Endothelial cell of umbilical vein (primary cell): ENCODE results near the gene LGALS12.

ENCODE experiments used
- MYC ChIP-seq: IDR thresholded peaks from one replicate; pipeline ENCODE4 v1.6.1; 2011; ENCODE audit warnings: mild to moderate bottlenecking, low read depth, low read length
- POLR2A ChIP-seq: IDR thresholded peaks from 2 replicates; pipeline ENCODE4 v1.6.1; 2012; ENCODE audit warnings: low read depth, mild to moderate bottlenecking, control low read depth, low read length
- TF ChIP-seq, protein P1 (sequence below), 2 donors: IDR thresholded peaks; 1 replicate in 1 of 2; 2 replicates in 1 of 2; pipeline ENCODE4 v1.5.1; 2011; ENCODE audit warnings: low read length in 2 of 2, mild to moderate bottlenecking in 2 of 2, moderate library complexity in 2 of 2, control low read depth in 1 of 2, inconsistent platforms in 1 of 2, low read depth in 1 of 2; ENCODE audit not compliant: insufficient read depth in 1 of 2; ENCODE audit errors: extremely low read depth in 1 of 2
- TF ChIP-seq, protein P2 (sequence below): IDR thresholded peaks from 2 replicates; pipeline ENCODE4 v1.6.1; 2011; ENCODE audit not compliant: insufficient read depth, insufficient read length

DNA sequence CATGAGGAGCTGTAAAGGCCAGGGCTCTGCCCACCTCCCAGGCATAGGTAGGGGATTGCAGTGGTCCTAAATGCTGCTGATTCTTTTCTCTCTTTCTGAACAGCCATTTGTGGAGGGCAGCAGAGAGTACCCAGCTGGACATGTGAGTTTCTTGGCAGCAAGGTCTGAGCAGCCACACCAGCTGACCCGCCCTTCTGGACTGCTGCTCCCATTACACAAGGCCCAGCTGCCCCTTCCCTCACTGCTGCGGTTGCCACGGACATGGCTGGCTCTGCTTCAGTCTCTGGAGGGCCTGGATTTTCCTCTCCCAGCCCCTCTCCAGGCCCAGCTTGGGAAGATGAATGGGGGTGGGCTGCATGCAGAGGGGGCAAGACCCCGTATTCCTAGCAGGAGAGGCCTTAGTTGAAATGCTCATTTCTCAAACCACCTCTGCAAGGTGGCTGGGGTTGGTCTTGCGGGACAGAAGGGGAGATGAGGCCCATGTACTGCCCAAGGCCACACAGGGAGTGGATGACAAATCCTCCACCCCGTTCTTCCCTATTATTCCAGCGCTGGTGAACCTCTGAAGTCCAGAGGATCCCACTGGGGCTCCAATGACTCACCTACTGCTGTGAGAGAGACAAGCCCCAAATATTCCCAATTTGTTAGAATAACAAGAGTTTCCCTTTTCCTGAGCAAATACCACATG, 4.6 kb downstream of the LGALS12 start:
- TF ChIP-seq POLR2A (no peak), MYC (no peak)
- TF ChIP-seq, protein P1, sequence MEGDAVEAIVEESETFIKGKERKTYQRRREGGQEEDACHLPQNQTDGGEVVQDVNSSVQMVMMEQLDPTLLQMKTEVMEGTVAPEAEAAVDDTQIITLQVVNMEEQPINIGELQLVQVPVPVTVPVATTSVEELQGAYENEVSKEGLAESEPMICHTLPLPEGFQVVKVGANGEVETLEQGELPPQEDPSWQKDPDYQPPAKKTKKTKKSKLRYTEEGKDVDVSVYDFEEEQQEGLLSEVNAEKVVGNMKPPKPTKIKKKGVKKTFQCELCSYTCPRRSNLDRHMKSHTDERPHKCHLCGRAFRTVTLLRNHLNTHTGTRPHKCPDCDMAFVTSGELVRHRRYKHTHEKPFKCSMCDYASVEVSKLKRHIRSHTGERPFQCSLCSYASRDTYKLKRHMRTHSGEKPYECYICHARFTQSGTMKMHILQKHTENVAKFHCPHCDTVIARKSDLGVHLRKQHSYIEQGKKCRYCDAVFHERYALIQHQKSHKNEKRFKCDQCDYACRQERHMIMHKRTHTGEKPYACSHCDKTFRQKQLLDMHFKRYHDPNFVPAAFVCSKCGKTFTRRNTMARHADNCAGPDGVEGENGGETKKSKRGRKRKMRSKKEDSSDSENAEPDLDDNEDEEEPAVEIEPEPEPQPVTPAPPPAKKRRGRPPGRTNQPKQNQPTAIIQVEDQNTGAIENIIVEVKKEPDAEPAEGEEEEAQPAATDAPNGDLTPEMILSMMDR (IDR thresholded peaks at IDR 0.05; ENCODE audit: extremely low read depth in 1 of 2, insufficient read depth in 1 of 2, low read depth in 1 of 2, low read length in 2 of 2) = no peak
- TF ChIP-seq, protein P2, sequence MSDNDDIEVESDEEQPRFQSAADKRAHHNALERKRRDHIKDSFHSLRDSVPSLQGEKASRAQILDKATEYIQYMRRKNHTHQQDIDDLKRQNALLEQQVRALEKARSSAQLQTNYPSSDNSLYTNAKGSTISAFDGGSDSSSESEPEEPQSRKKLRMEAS = no peak
